Vagina (tissue), 2 donors: ENCODE data around the gene KLKB1. TPM values are rescaled to one million over a fixed set of nuclear protein-coding genes. Genes with fewer than 3 reads are reported as not detected.

Source experiments
- DNase-seq, 2 donors: peaks; one replicate each; pipeline ENCODE4 v3.0.0-alpha.2; 2017; ENCODE audit errors: extremely low spot score in 2 of 2
- H3K27ac ChIP-seq: fragments of 200-600 bp; sonication (generic); one replicate; pipeline ENCODE4 v1.5.1; 2019
- H3K27me3 ChIP-seq: fragments of 200-600 bp; sonication (generic); one replicate; pipeline ENCODE4 v1.5.1; 2019
- H3K36me3 ChIP-seq, 2 donors: fragments of 200-600 bp; sonication (generic); one replicate each; pipeline ENCODE4 v1.5.1; 2017 to 2019
- H3K4me1 ChIP-seq: fragments of 200-600 bp; sonication (generic); one replicate; pipeline ENCODE4 v1.5.1; 2019
- H3K4me3 ChIP-seq, 2 donors: fragments of 200-600 bp; sonication (generic); 1 replicate in 1 of 2; 2 replicates in 1 of 2; pipeline ENCODE4 v1.5.1; 2016 to 2019
- H3K9me3 ChIP-seq: fragments of 200-600 bp; sonication (generic); one replicate; pipeline ENCODE4 v1.5.1; 2019
- POLR2A ChIP-seq, 2 donors: fragments of 450-650 bp; IDR thresholded peaks; one replicate each; pipeline ENCODE4 v1.6.1; 2017; ENCODE audit warnings: antibody characterized with exemption in 2 of 2, mild to moderate bottlenecking in 2 of 2, moderate library complexity in 2 of 2
- POLR2AphosphoS5 ChIP-seq, 2 donors: sonication (generic); formaldehyde crosslinking; IDR thresholded peaks; one replicate each; pipeline ENCODE4 v1.9.0; 2017; ENCODE audit warnings: antibody characterized with exemption in 2 of 2, mild to moderate bottlenecking in 2 of 2, low read depth in 1 of 2; ENCODE audit not compliant: insufficient read depth in 1 of 2
- intact Hi-C: fragments of 100-400 bp; cut with DNase I; formaldehyde crosslinking; loops from one replicate; pipeline ENCODE4 v1.15.1; 2023
- total RNA-seq: library from RNA; depleted of rRNA; stranded (reverse); fragments of >200 nt; gene quantifications from one replicate; pipeline ENCODE4 v1.2.3, GENCODE V29; 2016
- TF ChIP-seq, protein P1 (sequence below), 3 experiments: fragments of 450-650 bp in 2 of 3; fragments of 200-600 bp in 1 of 3; sonication (generic) in 1 of 3; IDR thresholded peaks; one replicate each; pipeline ENCODE4 v1.5.1; 2017 to 2019; ENCODE audit warnings: antibody characterized with exemption in 3 of 3, mild to moderate bottlenecking in 2 of 3, moderate library complexity in 2 of 3

Gene KLKB1
- total RNA-seq, 1 donor from 2014 or later, result 0.98 TPM

DNA sequence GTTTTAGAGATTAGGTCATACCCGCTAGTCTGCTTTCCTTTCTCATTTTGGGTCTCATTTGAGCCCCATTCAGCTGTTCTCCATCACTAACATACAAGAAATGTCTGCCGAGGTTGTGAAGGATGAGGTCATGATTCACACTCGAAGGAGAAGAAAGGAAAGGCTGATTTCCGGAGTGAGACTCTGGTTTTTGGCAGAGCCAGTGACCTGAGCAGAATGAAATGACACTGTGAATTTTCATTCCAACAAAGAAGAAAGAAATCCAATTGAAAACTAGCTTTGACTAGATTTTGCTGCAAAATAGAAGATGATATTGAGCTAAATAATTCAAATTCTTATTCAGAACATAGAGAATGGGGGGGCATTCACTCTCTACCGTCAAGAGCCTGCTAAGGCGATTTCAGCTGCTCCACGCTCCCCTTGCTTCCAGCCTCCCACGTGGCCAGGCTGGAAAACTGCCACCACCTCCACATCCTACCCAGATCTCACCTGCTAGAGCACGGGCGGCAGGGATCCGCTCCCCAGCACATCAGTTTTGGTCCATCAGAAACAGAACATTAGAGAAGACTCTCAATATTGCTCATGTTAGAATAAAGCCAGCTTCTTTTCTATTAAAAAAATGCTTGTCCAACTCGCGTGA lies 77.7 kb downstream of the KLKB1 start:
- Histone ChIP-seq H3K27ac (no peak overlapping the region), H3K4me1 (no peaks in the 10 kb centered on the region), H3K27me3 (no peaks in the 10 kb centered on the region), H3K4me3 (no peak overlapping the region), H3K36me3 (no peaks in the 10 kb centered on the region), H3K9me3 (no peaks in the 10 kb centered on the region)
- intact Hi-C loops, result no loop called here
- TF ChIP-seq POLR2A (IDR thresholded peaks at IDR 0.05), result no peak
- TF ChIP-seq, protein P1, sequence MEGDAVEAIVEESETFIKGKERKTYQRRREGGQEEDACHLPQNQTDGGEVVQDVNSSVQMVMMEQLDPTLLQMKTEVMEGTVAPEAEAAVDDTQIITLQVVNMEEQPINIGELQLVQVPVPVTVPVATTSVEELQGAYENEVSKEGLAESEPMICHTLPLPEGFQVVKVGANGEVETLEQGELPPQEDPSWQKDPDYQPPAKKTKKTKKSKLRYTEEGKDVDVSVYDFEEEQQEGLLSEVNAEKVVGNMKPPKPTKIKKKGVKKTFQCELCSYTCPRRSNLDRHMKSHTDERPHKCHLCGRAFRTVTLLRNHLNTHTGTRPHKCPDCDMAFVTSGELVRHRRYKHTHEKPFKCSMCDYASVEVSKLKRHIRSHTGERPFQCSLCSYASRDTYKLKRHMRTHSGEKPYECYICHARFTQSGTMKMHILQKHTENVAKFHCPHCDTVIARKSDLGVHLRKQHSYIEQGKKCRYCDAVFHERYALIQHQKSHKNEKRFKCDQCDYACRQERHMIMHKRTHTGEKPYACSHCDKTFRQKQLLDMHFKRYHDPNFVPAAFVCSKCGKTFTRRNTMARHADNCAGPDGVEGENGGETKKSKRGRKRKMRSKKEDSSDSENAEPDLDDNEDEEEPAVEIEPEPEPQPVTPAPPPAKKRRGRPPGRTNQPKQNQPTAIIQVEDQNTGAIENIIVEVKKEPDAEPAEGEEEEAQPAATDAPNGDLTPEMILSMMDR (IDR thresholded peaks at IDR 0.05), result no peak
- no peak for DNase-seq

DNA sequence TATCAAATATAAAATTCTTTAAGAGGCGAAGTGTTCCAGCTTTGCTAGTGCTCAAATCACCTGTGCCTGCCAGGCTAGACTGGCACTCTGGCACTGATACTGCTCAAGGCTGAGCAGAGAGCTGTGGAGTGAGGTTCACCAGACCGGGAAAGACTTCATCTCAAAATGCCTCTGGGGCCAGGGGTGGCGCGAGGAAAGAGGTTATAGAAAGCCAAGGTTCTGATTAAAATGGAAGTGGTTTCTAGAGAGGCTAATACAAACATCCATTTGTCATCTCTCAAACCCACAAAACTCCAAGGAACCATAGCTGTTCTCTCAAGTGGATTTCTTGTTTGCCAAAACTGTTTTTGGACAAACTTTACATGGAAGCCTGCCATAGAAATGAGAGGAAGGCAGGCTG lies 80.2 kb downstream of the KLKB1 start:
- Histone ChIP-seq H3K9me3 (no peaks in the 10 kb centered on the region), H3K27me3 (no peaks in the 10 kb centered on the region), H3K4me1 (no peaks in the 10 kb centered on the region), H3K36me3 (no peaks in the 10 kb centered on the region), H3K27ac (no peak overlapping the region), H3K4me3 (no peak overlapping the region)
- TF ChIP-seq POLR2A (IDR thresholded peaks at IDR 0.05) (no peak), POLR2AphosphoS5 (IDR thresholded peaks at IDR 0.05; ENCODE audit: insufficient read depth in 1 of 2, low read depth in 1 of 2) (no peak)
- TF ChIP-seq, protein P1 (IDR thresholded peaks at IDR 0.05), result no peak
- no peak for DNase-seq
- intact Hi-C loops, result no loop called here

DNA sequence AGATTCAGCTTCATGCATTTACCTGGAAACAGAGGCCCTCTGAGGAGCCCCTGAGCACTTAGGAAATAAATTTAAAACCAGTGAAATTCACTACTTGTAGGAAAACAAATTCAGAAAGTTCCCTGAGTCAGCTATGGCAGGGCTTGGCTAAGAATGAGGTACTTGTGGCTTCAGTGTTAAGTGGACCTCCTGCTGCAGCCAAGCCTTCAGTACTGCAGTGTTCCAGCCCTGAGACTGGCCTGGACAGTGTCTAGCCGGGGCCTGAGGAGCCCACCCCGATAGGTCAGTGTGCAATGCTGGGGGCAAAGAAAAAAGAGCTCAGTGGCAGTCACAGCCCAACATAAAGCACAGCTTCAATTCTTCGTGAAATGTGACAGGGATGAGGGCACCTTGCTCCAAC lies 80.6 kb downstream of the KLKB1 start:
- intact Hi-C loops, result no loop called here
- TF ChIP-seq POLR2A (IDR thresholded peaks at IDR 0.05), result no peak
- no peak for TF ChIP-seq POLR2AphosphoS5 (IDR thresholded peaks at IDR 0.05; ENCODE audit: insufficient read depth in 1 of 2, low read depth in 1 of 2)
- TF ChIP-seq, protein P1 (IDR thresholded peaks at IDR 0.05), result no peak

More for the DNA sequence above, 80.6 kb downstream of the KLKB1 start:
- H3K27ac ChIP-seq, result no peak overlapping the region
- no peak for DNase-seq
- H3K9me3 ChIP-seq, result no peaks in the 10 kb centered on the region
- no peak overlapping the region for H3K4me3 ChIP-seq
- H3K36me3 ChIP-seq, result no peaks in the 10 kb centered on the region
- no peaks in the 10 kb centered on the region for H3K4me1 ChIP-seq
- no peaks in the 10 kb centered on the region for H3K27me3 ChIP-seq

Other genes starting within 250 kb of the KLKB1 start
- gene TLR3, start 158.4 kb upstream of the KLKB1 start, total RNA-seq, result 10.6 TPM
- 9.8 TPM for gene FAM149A, start 122.8 kb upstream of the KLKB1 start, total RNA-seq
- 18.2 TPM for gene CYP4V2, start 35.9 kb upstream of the KLKB1 start, total RNA-seq
- gene F11, start 38.7 kb downstream of the KLKB1 start, total RNA-seq, result not detected